CD4-positive, alpha-beta memory T cell (primary cell): Measurements from ENCODE around the gene DMAP1. TPM values are rescaled to one million over a fixed set of nuclear protein-coding genes. Genes with fewer than 3 reads are reported as not detected.
A peak's percentile ranks its signal among the peaks of the same experiment; 100 is the strongest.

Source experiments
- CTCF ChIA-PET: fragments of 350-600 bp; sonication (Branson Sonifier 250); formaldehyde crosslinking; loops from one replicate; lab custom pipeline; 2021; ENCODE audit warnings: inconsistent platforms; ENCODE audit not compliant: partially characterized antibody; lab: Charles Lee
- POLR2A ChIA-PET: fragments of 350-600 bp; sonication (Branson Sonifier 250); formaldehyde crosslinking; loops from one replicate; lab custom pipeline; 2021; ENCODE audit not compliant: partially characterized antibody; lab: Charles Lee
- DNase-seq, 5 donors: peaks; one replicate each; pipeline versions ENCODE4 v3.0.0 to v3.0.0-alpha.2; 2020 to 2022; ENCODE audit warnings: mixed read lengths in 1 of 5
- H3K27ac ChIP-seq: one replicate; pipeline ENCODE4 v1.7.0; 2013; ENCODE audit warnings: low read depth, low read length
- H3K27me3 ChIP-seq: 2 replicates; pipeline ENCODE4 v1.7.0; 2013; ENCODE audit warnings: mild to moderate bottlenecking, low read length, moderate library complexity; ENCODE audit not compliant: insufficient read depth
- H3K36me3 ChIP-seq: 2 replicates; pipeline ENCODE4 v1.7.0; 2013; ENCODE audit warnings: mild to moderate bottlenecking, low read length, moderate library complexity; ENCODE audit not compliant: insufficient read depth
- H3K4me1 ChIP-seq: 2 replicates; pipeline ENCODE4 v1.7.0; 2013; ENCODE audit warnings: mild to moderate bottlenecking, low read length, moderate library complexity; ENCODE audit not compliant: insufficient read depth
- H3K4me3 ChIP-seq, 2 donors: one replicate each; pipeline ENCODE4 v1.7.0; 2013; ENCODE audit warnings: low read length in 2 of 2, mild to moderate bottlenecking in 1 of 2
- H3K9me3 ChIP-seq, 2 donors: one replicate each; pipeline ENCODE4 v1.7.0; 2013; ENCODE audit warnings: low read length in 2 of 2, control low read depth in 1 of 2; ENCODE audit not compliant: control insufficient read depth in 1 of 2
- H3K27ac Mint-ChIP-seq, 7 donors: one replicate each; pipeline ENCODE4 v1.8.0; 2020 to 2021; ENCODE audit warnings: mixed read lengths in 7 of 7, mild to moderate bottlenecking in 6 of 7, inconsistent platforms in 3 of 7, moderate library complexity in 3 of 7
- H3K27me3 Mint-ChIP-seq, 2 donors: one replicate each; pipeline ENCODE4 v1.8.0; 2020 to 2021; ENCODE audit warnings: mixed read lengths in 2 of 2
- H3K36me3 Mint-ChIP-seq, 2 donors: one replicate each; pipeline ENCODE4 v1.8.0; 2020 to 2021; ENCODE audit warnings: mixed read lengths in 2 of 2, inconsistent platforms in 1 of 2, mild to moderate bottlenecking in 1 of 2
- H3K4me1 Mint-ChIP-seq, 4 donors: one replicate each; pipeline ENCODE4 v1.8.0; 2020 to 2021; ENCODE audit warnings: mixed read lengths in 4 of 4, mild to moderate bottlenecking in 1 of 4
- H3K4me3 Mint-ChIP-seq, 8 donors: one replicate each; pipeline ENCODE4 v1.8.0; 2020 to 2021; ENCODE audit warnings: mixed read lengths in 8 of 8, mild to moderate bottlenecking in 7 of 8, moderate library complexity in 6 of 8, inconsistent platforms in 3 of 8
- H3K9me3 Mint-ChIP-seq, 8 donors: one replicate each; pipeline ENCODE4 v1.8.0; 2020 to 2021; ENCODE audit warnings: mixed read lengths in 8 of 8, mild to moderate bottlenecking in 5 of 8, inconsistent platforms in 3 of 8, moderate library complexity in 1 of 8
- intact Hi-C: fragments of 100-400 bp; cut with micrococcal nuclease; formaldehyde crosslinking; loops from one replicate; pipeline ENCODE4 v1.15.1; 2023
- polyA plus RNA-seq, 2 donors: library from polyadenylated mRNA; unstranded; fragments of 300-500 nt; fragmentation: Illumina TruSeq; gene quantifications; one replicate each; pipeline ENCODE4 v1.2.3, GENCODE V29; 2021
- total RNA-seq, 2 experiments: library from RNA; stranded (reverse); gene quantifications; one replicate each; pipeline ENCODE4 v1.2.3, GENCODE V29; 2021

The DMAP1 gene
- total and polyA plus RNA-seq, 4 experiments from 2014 or later = 33.1 to 82.6 (median 62.3) TPM

DNA sequence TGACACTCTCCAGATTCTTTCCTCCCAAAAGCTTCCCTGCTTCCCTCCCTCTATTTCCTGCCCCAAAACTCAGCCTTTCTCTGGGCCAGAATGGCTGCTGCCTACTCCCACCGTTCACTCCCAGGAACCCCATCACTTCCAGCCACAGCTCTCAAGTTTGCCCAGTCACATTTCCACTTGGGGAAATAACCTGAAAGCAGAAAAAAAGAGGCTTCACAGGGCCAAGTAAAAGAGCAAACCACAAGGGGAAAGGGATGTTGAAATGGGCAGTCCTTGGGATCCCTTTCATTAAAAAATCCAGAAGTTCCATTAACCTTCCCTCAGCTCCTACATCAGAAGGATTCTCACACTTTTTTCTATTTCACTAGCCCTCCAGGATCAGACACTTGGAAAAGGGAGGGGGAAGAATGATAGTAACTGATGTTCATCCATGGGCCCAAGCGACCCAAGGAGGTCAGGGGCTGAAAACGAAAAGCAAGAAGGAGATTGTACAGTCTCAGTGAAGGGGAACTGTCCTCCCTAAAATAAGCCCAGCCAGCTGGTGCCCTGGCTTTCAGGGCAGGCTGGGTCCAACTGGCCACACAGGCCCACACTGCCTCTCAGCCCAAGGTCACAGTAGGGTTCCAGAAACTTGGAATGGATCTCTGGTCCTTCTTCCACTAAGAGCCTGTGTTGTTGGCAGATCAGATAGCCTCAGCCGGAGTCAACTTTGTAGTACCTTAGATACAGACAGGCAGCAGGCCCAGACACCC, 49.7 kb downstream of the DMAP1 start:
- Histone ChIP-seq H3K36me3 (no peaks in the 10 kb centered on the region), H3K4me1 (no peaks in the 10 kb centered on the region), H3K4me3 (no peak overlapping the region), H3K27ac (no peak overlapping the region), H3K9me3 (no peaks in the 10 kb centered on the region), H3K27me3 (no peaks in the 10 kb centered on the region)
- no peak overlapping the region for H3K4me3 Mint-ChIP-seq
- ChIA-PET CTCF (no interaction called here), POLR2A (no interaction called here)
- intact Hi-C loops = no loop called here
- no peaks in the 10 kb centered on the region for H3K27me3 Mint-ChIP-seq
- peaks cover 0 to 7% (median 0%) of the 10 kb centered on the region in 4 donors for H3K4me1 Mint-ChIP-seq
- no peak for DNase-seq
- peaks cover 7 to 25% of the 10 kb centered on the region in 2 donors for H3K36me3 Mint-ChIP-seq
- no peaks in the 10 kb centered on the region for H3K9me3 Mint-ChIP-seq
- H3K27ac Mint-ChIP-seq = peak overlapping the region in 3 of 7 donors; percentile 11 to 36 (median 15)

GRCh38 chr1:44263568-44264450, 50.5 kb downstream of the DMAP1 start:
- Histone ChIP-seq H3K4me3 (no peak overlapping the region), H3K27ac (no peak overlapping the region), H3K4me1 (no peaks in the 10 kb centered on the region), H3K36me3 (no peaks in the 10 kb centered on the region), H3K27me3 (no peaks in the 10 kb centered on the region), H3K9me3 (no peaks in the 10 kb centered on the region)
- DNase-seq = no peak
- H3K4me1 Mint-ChIP-seq = peaks cover 0 to 7% (median 0%) of the 10 kb centered on the region in 4 donors
- H3K27ac Mint-ChIP-seq = peak overlapping the region in 4 of 7 donors; percentile 7 to 73 (median 14)
- H3K36me3 Mint-ChIP-seq = peaks cover 4 to 22% of the 10 kb centered on the region in 2 donors
- ChIA-PET POLR2A (no interaction called here), CTCF (no interaction called here)
- H3K27me3 Mint-ChIP-seq = no peaks in the 10 kb centered on the region
- intact Hi-C loops = no loop called here
- no peaks in the 10 kb centered on the region for H3K9me3 Mint-ChIP-seq
- no peak overlapping the region for H3K4me3 Mint-ChIP-seq

DNA sequence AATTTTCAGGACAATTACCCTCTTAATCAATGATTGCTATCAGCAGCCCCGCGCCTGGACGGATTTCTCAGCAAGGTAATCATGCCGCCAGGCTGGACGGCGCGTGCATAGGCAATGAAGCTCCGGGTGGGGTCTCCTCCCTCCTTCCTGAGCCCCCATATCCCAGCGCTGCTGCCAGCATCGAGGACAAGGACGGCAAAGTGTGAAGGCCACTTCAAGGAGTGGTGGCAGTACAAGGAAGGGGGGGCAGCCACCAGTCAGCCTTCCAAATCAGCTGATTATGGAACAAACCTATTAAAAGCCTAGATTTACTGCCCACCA, 51.1 kb downstream of the DMAP1 start:
- Histone ChIP-seq H3K27me3 (no peaks in the 10 kb centered on the region), H3K4me1 (no peaks in the 10 kb centered on the region), H3K36me3 (no peaks in the 10 kb centered on the region), H3K4me3 (no peak overlapping the region), H3K9me3 (no peaks in the 10 kb centered on the region), H3K27ac (no peak overlapping the region)
- Mint-ChIP-seq H3K27ac (peak overlapping the region in 1 of 7 donors; percentile 73), H3K27me3 (no peaks in the 10 kb centered on the region), H3K4me1 (peaks cover 0 to 8% (median 0%) of the 10 kb centered on the region in 4 donors), H3K4me3 (no peak overlapping the region), H3K9me3 (no peaks in the 10 kb centered on the region), H3K36me3 (peaks cover 4 to 28% of the 10 kb centered on the region in 2 donors)
- ChIA-PET POLR2A (no interaction called here), CTCF (no interaction called here)
- no peak for DNase-seq
- intact Hi-C loops = no loop called here

GRCh38 chr1:44265656-44266358, 52.5 kb downstream of the DMAP1 start:
- no peak overlapping the region for H3K27ac ChIP-seq
- H3K9me3 Mint-ChIP-seq = no peaks in the 10 kb centered on the region
- ChIA-PET CTCF (no interaction called here), POLR2A (no interaction called here)
- no peaks in the 10 kb centered on the region for H3K27me3 ChIP-seq
- no peaks in the 10 kb centered on the region for H3K4me1 ChIP-seq
- H3K36me3 ChIP-seq = no peaks in the 10 kb centered on the region
- peaks cover 0 to 10% (median 0%) of the 10 kb centered on the region in 4 donors for H3K4me1 Mint-ChIP-seq
- no peak overlapping the region for H3K4me3 ChIP-seq
- no peak for DNase-seq
- H3K4me3 Mint-ChIP-seq = no peak overlapping the region
- no peaks in the 10 kb centered on the region for H3K27me3 Mint-ChIP-seq
- H3K9me3 ChIP-seq = no peaks in the 10 kb centered on the region
- H3K36me3 Mint-ChIP-seq = peaks cover 5 to 29% of the 10 kb centered on the region in 2 donors
- H3K27ac Mint-ChIP-seq = no peak overlapping the region
- intact Hi-C loops = no loop called here

DNA sequence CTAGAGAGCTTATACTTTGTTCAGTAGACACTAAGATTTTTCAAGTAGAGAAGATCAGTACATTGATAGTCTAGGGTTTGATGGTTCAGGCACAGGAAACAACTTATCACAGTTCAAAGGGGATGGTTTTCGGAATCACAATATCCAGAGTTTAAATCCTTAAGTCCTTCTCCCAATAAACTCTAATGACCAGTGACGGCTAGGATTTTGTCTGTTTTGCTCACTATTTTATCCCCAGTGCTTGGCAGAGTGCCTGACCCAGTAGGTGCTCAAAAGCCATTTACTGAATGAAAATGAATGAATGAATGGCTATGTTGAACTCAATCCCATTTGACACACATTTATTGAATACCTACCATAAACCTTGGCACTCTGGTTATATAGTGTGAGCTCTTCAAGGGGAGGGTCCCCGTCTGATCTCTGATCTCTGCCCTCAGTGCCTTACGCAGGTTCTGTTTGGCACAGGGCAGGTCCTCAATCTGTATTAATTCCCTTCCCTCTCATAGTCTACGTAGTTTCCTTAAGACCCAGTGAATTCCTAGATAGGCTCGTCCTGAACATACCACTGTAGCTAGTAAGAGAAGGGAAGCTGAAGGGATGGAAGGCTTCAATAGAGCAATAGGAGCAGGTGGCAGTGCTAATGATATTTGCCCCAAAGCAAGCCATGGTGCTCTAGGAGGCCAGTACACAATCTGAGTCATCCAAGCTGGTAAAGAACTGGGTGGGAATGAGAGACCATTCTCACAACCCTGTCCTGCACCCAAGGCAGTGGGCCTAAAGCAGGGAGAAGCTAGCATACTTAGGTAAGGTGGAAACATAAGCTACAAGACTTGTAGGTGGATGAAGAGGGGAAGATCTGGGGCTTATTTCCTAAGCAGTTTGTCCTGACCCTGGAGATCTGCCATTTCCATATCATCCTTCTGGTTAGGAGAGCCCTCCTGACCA, 53.4 kb downstream of the DMAP1 start:
- CTCF ChIA-PET = no interaction called here
- Histone ChIP-seq H3K4me1 (no peaks in the 10 kb centered on the region), H3K36me3 (no peaks in the 10 kb centered on the region), H3K9me3 (no peaks in the 10 kb centered on the region), H3K27me3 (no peaks in the 10 kb centered on the region), H3K27ac (no peak overlapping the region), H3K4me3 (no peak overlapping the region)
- POLR2A ChIA-PET = no interaction called here
- Mint-ChIP-seq H3K27me3 (no peaks in the 10 kb centered on the region), H3K36me3 (peaks cover 5 to 22% of the 10 kb centered on the region in 2 donors), H3K9me3 (no peaks in the 10 kb centered on the region), H3K27ac (no peak overlapping the region), H3K4me1 (peaks cover 0 to 10% (median 0%) of the 10 kb centered on the region in 4 donors), H3K4me3 (no peak overlapping the region)
- DNase-seq = no peak
- intact Hi-C loops = no loop called here

DNA sequence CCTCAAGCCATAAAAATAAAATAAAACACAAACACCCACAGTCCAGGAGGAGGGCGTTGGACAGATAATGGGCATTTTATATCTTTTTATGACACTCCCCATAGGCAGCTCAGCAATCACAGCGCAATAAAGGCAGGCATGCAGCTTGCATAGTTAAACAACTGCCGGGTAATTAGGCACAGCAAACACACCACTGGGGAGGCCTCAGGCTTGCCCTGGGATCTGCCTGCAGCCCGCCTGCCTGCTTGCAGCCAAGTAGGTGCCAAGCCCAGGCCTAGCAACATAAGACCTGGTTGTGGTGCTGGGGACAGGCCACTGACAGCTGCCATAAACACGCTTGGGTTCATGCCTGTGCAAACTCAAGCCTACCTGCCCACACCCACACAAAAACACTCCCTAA, 54.2 kb downstream of the DMAP1 start:
- Histone ChIP-seq H3K27me3 (no peaks in the 10 kb centered on the region), H3K4me3 (no peak overlapping the region), H3K4me1 (no peaks in the 10 kb centered on the region), H3K36me3 (no peaks in the 10 kb centered on the region), H3K9me3 (no peaks in the 10 kb centered on the region), H3K27ac (no peak overlapping the region)
- intact Hi-C loops = no loop called here
- Mint-ChIP-seq H3K4me1 (peaks cover 0 to 10% (median 0%) of the 10 kb centered on the region in 4 donors), H3K9me3 (no peaks in the 10 kb centered on the region), H3K36me3 (peaks cover 3 to 15% of the 10 kb centered on the region in 2 donors), H3K4me3 (no peak overlapping the region), H3K27ac (no peak overlapping the region), H3K27me3 (no peaks in the 10 kb centered on the region)
- ChIA-PET POLR2A (no interaction called here), CTCF (no interaction called here)
- DNase-seq = no peak
